Thymus (tissue), 11 donors: Measurements from ENCODE around the gene BAIAP2L2. TPM values are rescaled to one million over a fixed set of nuclear protein-coding genes. Genes with fewer than 3 reads are reported as not detected.

ENCODE experiments used
- DNase-seq, 9 donors: peaks; one replicate each; pipeline ENCODE4 v3.0.0-alpha.2; 2013; ENCODE audit warnings: low spot score in 9 of 9, low read depth in 6 of 9, missing footprints in 1 of 9
- H3K27ac ChIP-seq, 2 donors: one replicate each; pipeline ENCODE4 v1.5.1; 2013; ENCODE audit warnings: control low read depth in 1 of 2, low read depth in 1 of 2, low read length in 1 of 2, mild to moderate bottlenecking in 1 of 2, moderate library complexity in 1 of 2
- H3K27me3 ChIP-seq, 2 donors: one replicate each; pipeline ENCODE4 v1.5.1; 2013; ENCODE audit warnings: low read length in 1 of 2; ENCODE audit not compliant: control insufficient read depth in 2 of 2, insufficient read depth in 1 of 2
- H3K36me3 ChIP-seq, 2 donors: one replicate each; pipeline ENCODE4 v1.5.1; 2013; ENCODE audit warnings: low read length in 1 of 2, mild to moderate bottlenecking in 1 of 2, moderate library complexity in 1 of 2; ENCODE audit not compliant: control insufficient read depth in 2 of 2, insufficient read depth in 2 of 2
- H3K4me1 ChIP-seq, 2 donors: one replicate each; pipeline ENCODE4 v1.5.1; 2013; ENCODE audit warnings: low read length in 2 of 2; ENCODE audit not compliant: control insufficient read depth in 2 of 2, insufficient read depth in 2 of 2
- H3K4me3 ChIP-seq, 2 donors: one replicate each; pipeline ENCODE4 v1.5.1; 2013; ENCODE audit warnings: low read length in 2 of 2, control low read depth in 1 of 2, mild to moderate bottlenecking in 1 of 2
- H3K9me3 ChIP-seq, 2 donors: one replicate each; pipeline ENCODE4 v1.5.1; 2013; ENCODE audit warnings: low read length in 1 of 2, mild to moderate bottlenecking in 1 of 2; ENCODE audit not compliant: control insufficient read depth in 2 of 2, insufficient read depth in 1 of 2
- WGBS: extraction: QIAGEN DNeasy Blood & Tissue Kit; methylation state at CpG from one replicate; pipeline ENCODE4 v1.1.7; 2013; 5-methylcytosine and 5-hydroxymethylcytosine counted together
- polyA plus RNA-seq: library from polyadenylated mRNA; stranded (reverse); fragments of 200-250 nt; gene quantifications from one replicate; pipeline ENCODE4 v1.2.3, GENCODE V29; 2013
- total RNA-seq: library from RNA; stranded (reverse); fragments of 120-200 nt; gene quantifications from one replicate; pipeline ENCODE4 v1.2.4, GENCODE V29; 2013
- donor health status: healthy.

BAIAP2L2 gene
- total and polyA plus RNA-seq, 2 donors, result 0.33 to 3.5 TPM

- H3K4me1 ChIP-seq, result no peaks in the 10 kb centered on the region
- no peak overlapping the region for H3K27ac ChIP-seq
- H3K27me3 ChIP-seq, result no peaks in the 10 kb centered on the region
- DNase-seq, result no peak
- H3K4me3 ChIP-seq, result no peak overlapping the region
- 96% methylated on average over 7 of the region's 7 CpGs for WGBS
- no peaks in the 10 kb centered on the region for H3K9me3 ChIP-seq
- peaks cover 58 to 63% of the 10 kb centered on the region in 2 donors for H3K36me3 ChIP-seq
Measured at GRCh38 chr22:38132136-38132535, 21.7 kb upstream of the BAIAP2L2 start.

- DNase-seq, result no peak
- Histone ChIP-seq H3K27ac (no peak overlapping the region), H3K4me1 (no peaks in the 10 kb centered on the region), H3K27me3 (no peaks in the 10 kb centered on the region), H3K4me3 (no peak overlapping the region), H3K9me3 (no peaks in the 10 kb centered on the region), H3K36me3 (peaks cover 61 to 63% of the 10 kb centered on the region in 2 donors)
- 92% methylated on average over 2 of the region's 2 CpGs for WGBS
Measured at GRCh38 chr22:38131399-38131798, 20.9 kb upstream of the BAIAP2L2 start.

GRCh38 chr22:38129856-38130255, 19.4 kb upstream of the BAIAP2L2 start:
- no peak for DNase-seq
- no peaks in the 10 kb centered on the region for H3K27me3 ChIP-seq
- no peaks in the 10 kb centered on the region for H3K9me3 ChIP-seq
- no peak overlapping the region for H3K4me3 ChIP-seq
- 91% methylated on average over 9 of the region's 9 CpGs for WGBS
- H3K36me3 ChIP-seq, result peaks cover 63 to 68% of the 10 kb centered on the region in 2 donors
- no peaks in the 10 kb centered on the region for H3K4me1 ChIP-seq
- no peak overlapping the region for H3K27ac ChIP-seq

- DNase-seq, result no peak
- Histone ChIP-seq H3K27me3 (no peaks in the 10 kb centered on the region), H3K9me3 (no peaks in the 10 kb centered on the region), H3K36me3 (peaks cover 60 to 66% of the 10 kb centered on the region in 2 donors), H3K4me1 (no peaks in the 10 kb centered on the region), H3K4me3 (no peak overlapping the region), H3K27ac (no peak overlapping the region)
- 92% methylated on average over 10 of the region's 10 CpGs for WGBS
Measured at GRCh38 chr22:38129021-38129420, 18.5 kb upstream of the BAIAP2L2 start.

GRCh38 chr22:38127869-38128268, 17.4 kb upstream of the BAIAP2L2 start:
- DNase-seq, result no peak
- WGBS, result 98% methylated on average over 9 of the region's 9 CpGs
- no peak overlapping the region for H3K27ac ChIP-seq
- H3K36me3 ChIP-seq, result peaks cover 55 to 58% of the 10 kb centered on the region in 2 donors
- H3K27me3 ChIP-seq, result no peaks in the 10 kb centered on the region
- H3K4me1 ChIP-seq, result no peaks in the 10 kb centered on the region
- H3K4me3 ChIP-seq, result no peak overlapping the region
- no peaks in the 10 kb centered on the region for H3K9me3 ChIP-seq

- no peaks in the 10 kb centered on the region for H3K27me3 ChIP-seq
- peaks cover 49 to 53% of the 10 kb centered on the region in 2 donors for H3K36me3 ChIP-seq
- no peaks in the 10 kb centered on the region for H3K9me3 ChIP-seq
- 97% methylated on average over 23 of the region's 23 CpGs for WGBS
- H3K4me1 ChIP-seq, result no peaks in the 10 kb centered on the region
- no peak overlapping the region for H3K27ac ChIP-seq
- no peak overlapping the region for H3K4me3 ChIP-seq
- no peak for DNase-seq
Measured at GRCh38 chr22:38126928-38127668, 16.6 kb upstream of the BAIAP2L2 start.

GRCh38 chr22:38125751-38126201, 15.3 kb upstream of the BAIAP2L2 start:
- Histone ChIP-seq H3K4me3 (no peak overlapping the region), H3K27ac (no peak overlapping the region)
- WGBS, result 99% methylated on average over 11 of the region's 11 CpGs

GRCh38 chr22:38125038-38125610, 14.6 kb upstream of the BAIAP2L2 start:
- Histone ChIP-seq H3K4me1 (no peaks in the 10 kb centered on the region), H3K36me3 (peaks cover 43 to 57% of the 10 kb centered on the region in 2 donors), H3K27ac (no peak overlapping the region), H3K27me3 (no peaks in the 10 kb centered on the region), H3K4me3 (no peak overlapping the region), H3K9me3 (no peaks in the 10 kb centered on the region)
- 98% methylated on average over 14 of the region's 14 CpGs for WGBS
- no peak for DNase-seq

More at GRCh38 chr22:38125751-38126201, 15.3 kb upstream of the BAIAP2L2 start:
- H3K4me1 ChIP-seq, result no peaks in the 10 kb centered on the region
- no peak for DNase-seq
- H3K9me3 ChIP-seq, result no peaks in the 10 kb centered on the region
- H3K36me3 ChIP-seq, result peaks cover 43 to 51% of the 10 kb centered on the region in 2 donors
- no peaks in the 10 kb centered on the region for H3K27me3 ChIP-seq

- DNase-seq, result no peak
Measured at GRCh38 chr22:38124236-38124974, 13.9 kb upstream of the BAIAP2L2 start.

More at GRCh38 chr22:38124236-38124974, 13.9 kb upstream of the BAIAP2L2 start:
- Histone ChIP-seq H3K36me3 (peaks cover 37 to 52% of the 10 kb centered on the region in 2 donors), H3K4me1 (no peaks in the 10 kb centered on the region), H3K27me3 (no peaks in the 10 kb centered on the region), H3K27ac (no peak overlapping the region), H3K9me3 (no peaks in the 10 kb centered on the region), H3K4me3 (no peak overlapping the region)
- 95% methylated on average over 21 of the region's 21 CpGs for WGBS
